ENCODE results near the gene RSU1.

DNA sequence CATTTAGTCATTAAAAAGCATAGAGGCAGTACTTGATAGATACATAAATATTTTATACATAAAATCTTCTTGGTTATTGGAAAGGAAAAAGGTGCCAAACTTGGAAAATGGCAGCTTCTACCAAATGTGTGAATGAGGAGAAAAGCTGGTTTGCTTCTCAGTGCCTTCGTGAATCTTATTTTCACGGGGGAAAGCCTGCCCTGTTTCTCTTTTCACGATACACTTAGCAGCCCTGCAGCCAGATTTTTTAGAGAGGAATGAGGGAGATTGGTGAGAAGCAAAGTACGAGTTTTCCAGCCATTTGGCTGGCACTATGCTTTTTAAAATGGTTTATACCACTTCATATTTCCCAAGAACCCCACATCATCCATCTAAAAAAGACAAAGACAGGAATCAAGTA, 272.6 kb downstream of the RSU1 start:
- TF ChIP-seq CTCF (IDR thresholded peaks at IDR 0.05; ENCODE audit: insufficient read depth, low read depth, low read length) (no peak), EZH2 (IDR thresholded peaks at IDR 0.05; ENCODE audit: insufficient read depth, low read length) (no peak)

Measured in astrocyte (in vitro differentiated cells and primary cell).